ENCODE measurements around the gene SEC31A. TPM values are rescaled to one million over a fixed set of nuclear protein-coding genes. Genes with fewer than 3 reads are reported as not detected.
A peak's percentile ranks its signal among the peaks of the same experiment; 100 is the strongest.

The SEC31A gene
- total and polyA plus RNA-seq, 10 donors: 63.6 to 204 (median 146) TPM

DNA sequence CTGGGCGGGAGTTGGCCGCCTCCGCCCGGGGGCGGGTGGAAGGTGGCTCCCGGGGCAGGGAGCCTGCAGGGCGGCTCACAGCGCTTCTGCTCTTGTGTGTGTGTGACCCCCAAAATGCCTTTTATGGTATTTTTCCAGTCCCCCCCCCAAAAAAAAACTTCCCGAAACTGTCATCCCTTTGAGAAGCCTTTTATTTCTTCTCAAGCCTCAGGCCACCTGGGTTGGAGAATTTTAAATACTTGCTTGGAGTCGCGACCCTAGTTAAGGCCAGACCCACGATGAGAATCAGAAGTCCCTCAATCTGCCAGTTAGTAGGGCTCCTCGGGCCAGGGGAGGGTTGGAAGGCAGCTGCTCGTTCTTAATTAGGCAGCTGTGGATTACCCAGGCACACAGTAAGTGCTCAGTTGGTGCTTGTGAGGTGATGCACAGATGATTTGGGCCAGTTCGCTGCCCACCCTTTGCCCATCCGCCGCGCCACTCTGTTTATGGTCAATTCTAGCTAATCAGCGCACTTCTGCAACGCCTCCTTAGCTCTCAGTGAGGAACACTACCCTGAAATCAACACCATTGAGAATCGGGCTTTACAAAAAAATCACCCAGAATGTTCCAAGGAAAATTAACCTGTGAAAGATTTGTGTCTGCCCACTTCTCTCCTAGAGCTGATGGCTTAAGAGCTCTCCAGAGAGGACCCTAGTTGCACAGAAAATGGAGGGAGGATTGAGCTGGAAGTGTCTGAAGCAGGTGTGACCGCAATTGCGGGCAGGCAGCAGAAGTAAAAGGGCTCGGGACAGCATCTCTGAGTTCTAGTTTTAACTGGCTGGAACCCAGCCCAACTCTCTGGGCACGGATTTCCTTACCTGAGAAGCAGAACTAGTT is 91.7 kb downstream of the SEC31A start:
- no peak for DNase-seq
- TF ChIP-seq CTCF (IDR thresholded peaks at IDR 0.05 in 8 of 11, conservative IDR thresholded peaks at IDR 0.05 in 3 of 11) (no peak), POLR2AphosphoS5 (IDR thresholded peaks at IDR 0.05) (no peak), POLR2A (IDR thresholded peaks at IDR 0.05) (no peak)

GRCh38 chr4:82798168-82799005 is 92.6 kb downstream of the SEC31A start, which contains the start of gene SCD5:
Gene SCD5 (minus strand): TSS chr4:82798796. CDS start chr4:82798537, 259 bp downstream.
- peak; percentile 83 for DNase-seq
- no peaks in the 10 kb centered on the region for H3K9me3 ChIP-seq
- peaks cover 0 to 55% (median 20%) of the 10 kb centered on the region in 7 donors for H3K27me3 ChIP-seq (replicated peaks in 1 of 7)
- intact Hi-C loops (cut with DNase I; ENCODE audit: low total_unique reads): no loop called here
- peak within 1 kb of the TSS; percentile 63 to 86 (median 71) for H3K4me3 ChIP-seq
- H3K36me3 ChIP-seq: no peaks in the 10 kb centered on the region
- H3K4me1 ChIP-seq: peaks cover 0 to 36% (median 28%) of the 10 kb centered on the region in 6 donors
- H3K27ac ChIP-seq: peak within 1 kb of the TSS in 3 of 8 donors; percentile 20 to 43 (median 23)
- TF ChIP-seq CTCF (IDR thresholded peaks at IDR 0.05 in 8 of 11, conservative IDR thresholded peaks at IDR 0.05 in 3 of 11) (no peak), POLR2AphosphoS5 (IDR thresholded peaks at IDR 0.05) (peak in 2 of 3 donors; percentile 52 to 64)
- WGBS, 5 donors: 0 to 1% (median 1%) methylated on average over 48 to 94 of the region's 94 CpGs

More for the DNA sequence above, 91.7 kb downstream of the SEC31A start:
- intact Hi-C loops (cut with DNase I; ENCODE audit: low total_unique reads): no loop called here
- peak overlapping the region; percentile 63 to 86 (median 71) for H3K4me3 ChIP-seq
- H3K27ac ChIP-seq: peak overlapping the region in 2 of 8 donors; percentile 23 to 43
- H3K27me3 ChIP-seq (replicated peaks in 1 of 7): peaks cover 0 to 55% (median 20%) of the 10 kb centered on the region in 7 donors
- H3K36me3 ChIP-seq: no peaks in the 10 kb centered on the region
- peaks cover 0 to 36% (median 28%) of the 10 kb centered on the region in 6 donors for H3K4me1 ChIP-seq
- WGBS, 5 donors: 4 to 12% (median 5%) methylated on average over 20 to 25 of the region's 25 CpGs
- H3K9me3 ChIP-seq: no peaks in the 10 kb centered on the region

GRCh38 chr4:82797405-82798111 is 93.4 kb downstream of the SEC31A start:
- Histone ChIP-seq H3K9me3 (no peaks in the 10 kb centered on the region), H3K27me3 (replicated peaks in 1 of 7) (peaks cover 0 to 55% (median 20%) of the 10 kb centered on the region in 7 donors), H3K36me3 (no peaks in the 10 kb centered on the region), H3K4me3 (peak overlapping the region; percentile 63 to 86 (median 71)), H3K4me1 (peaks cover 0 to 36% (median 28%) of the 10 kb centered on the region in 6 donors), H3K27ac (no peak overlapping the region)
- DNase-seq: no peak
- TF ChIP-seq POLR2A (IDR thresholded peaks at IDR 0.05): no peak
- TF ChIP-seq POLR2AphosphoS5 (IDR thresholded peaks at IDR 0.05): no peak
- no peak for TF ChIP-seq CTCF (IDR thresholded peaks at IDR 0.05 in 8 of 11, conservative IDR thresholded peaks at IDR 0.05 in 3 of 11)
- intact Hi-C loops (cut with DNase I; ENCODE audit: low total_unique reads): no loop called here
- WGBS, 5 donors: 4 to 8% (median 7%) methylated on average over 37 to 47 of the region's 47 CpGs
